Body of pancreas (tissue), 4 donors: ENCODE measurements around the gene AMBRA1. TPM values are rescaled to one million over a fixed set of nuclear protein-coding genes. Genes with fewer than 3 reads are reported as not detected.
A peak's percentile ranks its signal among the peaks of the same experiment; 100 is the strongest.

Source experiments
- ATAC-seq: fragments of 150-250 bp; one replicate; pipeline ENCODE4 v1.9.1; 2016
- DNase-seq, 4 donors: peaks; one replicate each; pipeline ENCODE4 v3.0.0-alpha.2; 2019
- H3K27ac ChIP-seq, 4 donors: fragments of 200-600 bp; sonication (generic); 1 replicate in 3 of 4; 2 replicates in 1 of 4; pipeline versions ENCODE4 v1.5.1 to v1.6.1; 2016 to 2019; ENCODE audit warnings: mild to moderate bottlenecking in 1 of 4, mixed read lengths in 1 of 4, moderate library complexity in 1 of 4
- H3K27me3 ChIP-seq, 2 donors: fragments of 200-600 bp; sonication (generic); one replicate each; pipeline ENCODE4 v1.6.0; 2016; ENCODE audit warnings: mild to moderate bottlenecking in 1 of 2
- H3K36me3 ChIP-seq, 2 donors: fragments of 200-600 bp; sonication (generic); replicated peaks in 1 of 2; 2 replicates each; pipeline ENCODE4 v1.5.1; 2016; ENCODE audit warnings: low read depth in 2 of 2; ENCODE audit not compliant: insufficient read depth in 1 of 2
- H3K4me1 ChIP-seq: fragments of 200-600 bp; sonication (generic); one replicate; pipeline ENCODE4 v1.6.0; 2016
- H3K4me3 ChIP-seq, 2 donors: fragments of 200-600 bp; sonication (generic); 1 replicate in 1 of 2; 2 replicates in 1 of 2; pipeline ENCODE4 v1.5.1; 2016 to 2019
- H3K9me3 ChIP-seq, 3 donors: fragments of 200-600 bp; sonication (generic); 1 replicate in 2 of 3; 2 replicates in 1 of 3; pipeline ENCODE4 v1.5.1; 2016
- CTCF ChIP-seq, 7 experiments: fragments of 450-650 bp in 4 of 7; fragments of 200-600 bp in 3 of 7; sonication (generic) in 3 of 7; IDR thresholded peaks; one replicate each; pipeline ENCODE4 v1.5.1; 2016 to 2019; ENCODE audit warnings: antibody characterized with exemption in 7 of 7
- POLR2A ChIP-seq, 3 donors: fragments of 450-650 bp; IDR thresholded peaks; one replicate each; pipeline ENCODE4 v1.6.1; 2016; ENCODE audit warnings: antibody characterized with exemption in 3 of 3, mild to moderate bottlenecking in 2 of 3
- WGBS, 2 donors: methylation state at CpG; one replicate each; pipeline ENCODE4 v1.1.5; 2017; 5-methylcytosine and 5-hydroxymethylcytosine counted together
- intact Hi-C: fragments of 100-400 bp; cut with DNase I; formaldehyde crosslinking; loops from one replicate; pipeline ENCODE4 v1.15.1; 2023
- total RNA-seq, 2 donors: library from RNA; depleted of rRNA; stranded (reverse); fragments of >200 nt; gene quantifications; one replicate each; pipeline ENCODE4 v1.1.0, GENCODE V29; 2016

Gene AMBRA1
- total RNA-seq, 2 donors from 2014 or later: 17.6 to 43.2 TPM

DNA sequence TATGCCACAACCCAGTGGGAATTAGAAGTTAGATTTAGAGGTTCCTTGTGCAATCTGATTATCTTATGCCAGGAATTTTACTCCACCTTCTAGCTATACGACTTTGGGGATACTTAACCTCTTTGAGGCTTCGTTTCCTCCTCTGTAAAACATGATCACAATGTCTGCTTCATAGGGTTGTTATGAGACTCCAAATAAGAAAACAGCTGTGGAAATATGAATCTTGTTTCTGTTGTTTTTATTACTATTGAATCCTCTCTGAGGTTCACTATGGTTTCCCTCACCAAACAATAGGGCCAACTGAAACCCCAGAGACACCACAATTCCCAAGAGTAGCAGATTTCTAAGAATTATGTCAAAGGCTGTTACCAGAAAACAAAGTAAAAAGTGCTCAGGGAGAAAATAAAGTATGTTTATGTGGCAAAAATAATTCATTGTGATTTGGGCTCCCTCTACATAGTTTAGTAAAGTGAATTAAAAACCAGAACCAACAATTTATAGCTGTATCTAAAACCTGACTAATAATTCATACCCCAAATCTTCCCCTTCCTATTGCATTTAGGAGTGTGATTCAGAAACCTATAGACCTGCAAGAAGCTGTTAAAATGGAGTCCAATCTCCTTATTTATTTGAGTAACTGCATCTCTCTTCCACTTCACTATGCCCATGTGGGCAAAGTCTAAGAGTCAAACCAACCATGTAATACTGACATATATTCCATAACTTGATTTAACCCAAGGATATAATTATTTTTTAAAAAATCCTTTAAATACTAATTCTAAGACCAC lies 38.4 kb downstream of the AMBRA1 start:
- Histone ChIP-seq H3K27ac (peak overlapping the region; percentile 51 to 81 (median 78)), H3K27me3 (no peaks in the 10 kb centered on the region), H3K4me1 (peaks cover 41% of the 10 kb centered on the region), H3K9me3 (no peaks in the 10 kb centered on the region), H3K36me3 (no peaks in the 10 kb centered on the region), H3K4me3 (no peak overlapping the region)
- intact Hi-C loops: no loop called here
- 54 to 66% methylated on average over 2 of the region's 2 CpGs for WGBS, 2 donors
- TF ChIP-seq POLR2A (IDR thresholded peaks at IDR 0.05) (no peak), CTCF (IDR thresholded peaks at IDR 0.05) (no peak)
- ATAC-seq: no peak
- no peak for DNase-seq

DNA sequence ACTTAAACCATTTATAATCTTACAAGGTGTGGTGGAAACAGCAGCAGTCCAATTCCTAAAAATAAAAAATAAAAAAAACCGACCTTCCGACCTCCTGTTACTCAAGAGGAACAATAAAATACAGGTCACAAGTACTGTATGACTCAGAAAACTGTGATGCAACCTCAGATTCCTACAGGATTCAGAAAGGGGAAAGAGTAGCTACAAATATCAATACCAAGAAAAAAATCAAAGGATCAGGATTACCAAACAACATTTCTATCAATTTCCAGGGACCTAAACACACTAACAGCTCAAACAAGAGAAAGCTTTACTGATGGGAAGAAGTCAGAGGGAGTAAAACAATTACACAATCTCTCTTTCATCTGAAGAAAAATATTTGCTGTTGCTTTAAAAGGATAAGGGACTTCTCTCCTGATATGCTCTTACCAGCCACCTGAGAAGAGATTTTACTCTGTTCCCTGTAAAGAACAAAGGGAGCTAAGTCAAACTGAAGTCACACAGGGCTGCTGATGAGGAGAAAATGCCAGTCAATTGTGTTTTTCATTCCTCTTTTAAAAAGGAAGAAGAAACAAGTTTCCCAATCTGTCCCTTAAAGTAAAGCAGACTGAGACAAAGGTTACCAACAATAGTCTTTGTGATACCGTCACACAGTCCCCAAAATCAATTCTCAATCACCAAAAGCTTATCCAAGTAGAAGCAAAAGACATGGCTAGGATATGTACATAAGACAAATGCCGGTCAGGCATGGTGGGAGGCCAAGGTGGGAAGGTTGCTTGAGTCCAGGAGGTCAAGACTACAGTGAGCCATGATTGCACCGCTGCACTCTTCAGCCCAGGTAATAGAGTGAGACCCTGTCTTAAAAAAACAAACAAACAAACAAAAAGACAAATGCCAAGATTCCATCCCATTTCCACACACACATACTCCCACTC lies 39.3 kb downstream of the AMBRA1 start:
- Histone ChIP-seq H3K27ac (peak overlapping the region; percentile 51 to 81 (median 78)), H3K36me3 (no peaks in the 10 kb centered on the region), H3K27me3 (no peaks in the 10 kb centered on the region), H3K4me1 (peaks cover 32% of the 10 kb centered on the region), H3K4me3 (no peak overlapping the region), H3K9me3 (no peaks in the 10 kb centered on the region)
- peak; percentile 92 for ATAC-seq
- no peak for TF ChIP-seq POLR2A (IDR thresholded peaks at IDR 0.05)
- no peak for TF ChIP-seq CTCF (IDR thresholded peaks at IDR 0.05)
- WGBS, 2 donors: 28 to 32% methylated on average over 5 of the region's 5 CpGs
- peak in 1 of 4 donors; percentile 48 for DNase-seq
- intact Hi-C loops: no loop called here

- peak; percentile 69 for ATAC-seq
- intact Hi-C loops: no loop called here
- WGBS, 2 donors: 0 to 3% methylated on average over 1 of the region's 1 CpG
- Histone ChIP-seq H3K4me3 (no peak overlapping the region), H3K27me3 (no peaks in the 10 kb centered on the region), H3K4me1 (peaks cover 29% of the 10 kb centered on the region), H3K9me3 (no peaks in the 10 kb centered on the region), H3K27ac (peak overlapping the region; percentile 10 to 81 (median 56)), H3K36me3 (no peaks in the 10 kb centered on the region)
- no peak for DNase-seq
- TF ChIP-seq POLR2A (IDR thresholded peaks at IDR 0.05): no peak
- TF ChIP-seq CTCF (IDR thresholded peaks at IDR 0.05): no peak
Measured at GRCh38 chr11:46553814-46554212, 40.0 kb downstream of the AMBRA1 start.

GRCh38 chr11:46551261-46551660 lies 42.6 kb downstream of the AMBRA1 start:
- intact Hi-C loops: no loop called here
- H3K4me1 ChIP-seq: peaks cover 40% of the 10 kb centered on the region
- no peak for DNase-seq

More at GRCh38 chr11:46551261-46551660, 42.6 kb downstream of the AMBRA1 start:
- ATAC-seq: no peak
- no peak overlapping the region for H3K4me3 ChIP-seq
- H3K27me3 ChIP-seq: no peaks in the 10 kb centered on the region
- H3K9me3 ChIP-seq: no peaks in the 10 kb centered on the region
- peaks cover 0 to 5% of the 10 kb centered on the region in 2 donors for H3K36me3 ChIP-seq
- no peak for TF ChIP-seq POLR2A (IDR thresholded peaks at IDR 0.05)
- no peak for TF ChIP-seq CTCF (IDR thresholded peaks at IDR 0.05)
- 96 to 99% methylated on average over 7 of the region's 7 CpGs for WGBS, 2 donors
- no peak overlapping the region for H3K27ac ChIP-seq
